Measurements from ENCODE around the gene NACC1.

GRCh38 chr19:13159713-13160112, 41.6 kb downstream of the NACC1 start:
- TF ChIP-seq POLR2A (IDR thresholded peaks at IDR 0.05) = no peak
- no peak for TF ChIP-seq CTCF (IDR thresholded peaks at IDR 0.05)

Measured in heart left ventricle (tissue), 13 donors.